ENCODE measurements around the gene CDK14.

Gene CDK14

GRCh38 chr7:91114232-91114631, 518.1 kb downstream of the CDK14 start:
- TF ChIP-seq CTCF (conservative IDR thresholded peaks at IDR 0.05) = no peak
- H3K27ac ChIP-seq = no peak overlapping the region

GRCh38 chr7:91126762-91127161, 530.6 kb downstream of the CDK14 start:
- TF ChIP-seq CTCF (conservative IDR thresholded peaks at IDR 0.05) = no peak
- H3K27ac ChIP-seq = no peak overlapping the region; the same call in 1 of the 2 replicates

- peak overlapping the region; percentile 4 for H3K27ac ChIP-seq
- TF ChIP-seq CTCF (conservative IDR thresholded peaks at IDR 0.05) = no peak
These were observed 531.2 kb downstream of the CDK14 start for GRCh38 chr7:91127325-91127724.

- no peak for TF ChIP-seq CTCF (conservative IDR thresholded peaks at IDR 0.05)
- H3K27ac ChIP-seq = peak overlapping the region; percentile 4; the same call in 1 of the 2 replicates
These were observed 531.8 kb downstream of the CDK14 start for GRCh38 chr7:91127959-91128358.

GRCh38 chr7:91128683-91129348, 532.7 kb downstream of the CDK14 start:
- no peak for TF ChIP-seq CTCF (conservative IDR thresholded peaks at IDR 0.05)
- H3K27ac ChIP-seq = no peak overlapping the region

GRCh38 chr7:91135300-91135699, 539.2 kb downstream of the CDK14 start:
- no peak overlapping the region for H3K27ac ChIP-seq
- no peak for TF ChIP-seq CTCF (conservative IDR thresholded peaks at IDR 0.05)

- no peak overlapping the region; the same call in 1 of the 2 replicates for H3K27ac ChIP-seq
- no peak for TF ChIP-seq CTCF (conservative IDR thresholded peaks at IDR 0.05)
These were observed 539.7 kb downstream of the CDK14 start for GRCh38 chr7:91135703-91136430.
